Ureter (tissue), 1 donor: ENCODE data around the gene SAT2. TPM values are rescaled to one million over a fixed set of nuclear protein-coding genes. Genes with fewer than 3 reads are reported as not detected.
A peak's percentile ranks its signal among the peaks of the same experiment; 100 is the strongest.
"Not testable (repeated sequence)": the region's sequence is repeated elsewhere in the genome, so short reads cannot be mapped to it uniquely, and the experiment has no call there.

Experiments
- DNase-seq: peaks from one replicate; pipeline ENCODE4 v3.0.0-alpha.2; 2020; ENCODE audit warnings: low spot score
- total RNA-seq: library from RNA; stranded (reverse); gene quantifications from one replicate; pipeline ENCODE4 v1.2.4, GENCODE V29; 2023
- donor health status: DM: yes; HTN: yes; CAD: no.

SAT2 gene
- total RNA-seq, result 57.1 TPM

GRCh38 chr17:7627250-7628121 lies at the start of gene SAT2:
Gene SAT2 (minus strand): TSS chr17:7627821. CDS start chr17:7627635, 186 bp downstream.
- peak; percentile 96 for DNase-seq

GRCh38 chr17:7676533-7676932 lies 48.9 kb upstream of the SAT2 start:
- no peak for DNase-seq

GRCh38 chr17:7674934-7675333 lies 47.3 kb upstream of the SAT2 start:
- no peak for DNase-seq

- DNase-seq, result no peak
These were observed 45.6 kb upstream of the SAT2 start for GRCh38 chr17:7673239-7673638.

- DNase-seq, result no peak
These were observed 40.9 kb upstream of the SAT2 start for GRCh38 chr17:7668482-7668881.

- DNase-seq, result no peak
These were observed 40.2 kb upstream of the SAT2 start for GRCh38 chr17:7667656-7668406.

GRCh38 chr17:7656958-7657609 lies 29.5 kb upstream of the SAT2 start:
- peak; percentile 58 for DNase-seq

- DNase-seq, result no peak
These were observed 27.9 kb upstream of the SAT2 start for GRCh38 chr17:7655541-7655840.

GRCh38 chr17:7654832-7655540 lies 27.4 kb upstream of the SAT2 start:
- no peak for DNase-seq

- no peak for DNase-seq
These were observed 25.1 kb upstream of the SAT2 start for GRCh38 chr17:7652388-7653356.

GRCh38 chr17:7651665-7652387 lies 24.2 kb upstream of the SAT2 start:
- DNase-seq, result no peak

GRCh38 chr17:7651097-7651664 lies 23.6 kb upstream of the SAT2 start:
- DNase-seq, result no peak

- DNase-seq, result peak; percentile 69
These were observed 23.0 kb upstream of the SAT2 start, which contains the start of gene ATP1B2 for GRCh38 chr17:7650509-7651096. Gene ATP1B2 (plus strand): TSS chr17:7650926. CDS start chr17:7651519, 593 bp downstream.

- no peak for DNase-seq
These were observed 19.4 kb upstream of the SAT2 start for GRCh38 chr17:7647018-7647417.

- no peak for DNase-seq
These were observed 18.8 kb upstream of the SAT2 start for GRCh38 chr17:7646457-7646856.

GRCh38 chr17:7644775-7645174 lies 17.2 kb upstream of the SAT2 start:
- no peak for DNase-seq

- not testable (repeated sequence) for DNase-seq
These were observed 14.0 kb upstream of the SAT2 start for GRCh38 chr17:7641635-7642034.

- no peak for DNase-seq
These were observed 13.2 kb upstream of the SAT2 start for GRCh38 chr17:7640783-7641182.

GRCh38 chr17:7636163-7636562 lies 8.5 kb upstream of the SAT2 start:
- DNase-seq, result no peak
